Kidney epithelial cell (primary cell): ENCODE data around the gene CPPED1. TPM values are rescaled to one million over a fixed set of nuclear protein-coding genes. Genes with fewer than 3 reads are reported as not detected.

Experiments
- DNase-seq: peaks from one replicate; pipeline ENCODE4 v3.0.0-alpha.2; 2010; ENCODE audit warnings: low read depth
- H3K27me3 ChIP-seq: 2 replicates; pipeline ENCODE4 v1.6.0; 2011; ENCODE audit warnings: low read length; ENCODE audit not compliant: control insufficient read depth, insufficient read depth
- H3K36me3 ChIP-seq: 2 replicates; pipeline ENCODE4 v1.5.1; 2011; ENCODE audit warnings: low read length; ENCODE audit not compliant: control insufficient read depth, insufficient read depth
- H3K4me3 ChIP-seq: 2 replicates; pipeline ENCODE4 v1.5.1; 2011; ENCODE audit warnings: low read depth, mild to moderate bottlenecking, control low read depth, low read length
- total RNA-seq: library from RNA; depleted of rRNA; stranded (reverse); fragments of >200 nt; gene quantifications from 2 replicates; pipeline ENCODE4 v1.2.3, GENCODE V29; 2015
- TF ChIP-seq, protein P1 (sequence below): IDR thresholded peaks from 2 replicates; pipeline ENCODE4 v1.5.1; 2011; ENCODE audit warnings: mild to moderate bottlenecking, moderate library complexity, low read length, control low read depth, inconsistent platforms; ENCODE audit not compliant: insufficient read depth, poor library complexity, severe bottlenecking

CPPED1 gene
- total RNA-seq, 1 donor from 2014 or later = 25.3 TPM

GRCh38 chr16:12688951-12689850 is 114.5 kb downstream of the CPPED1 start:
- Histone ChIP-seq H3K36me3 (no peaks in the 10 kb centered on the region), H3K27me3 (no peaks in the 10 kb centered on the region), H3K4me3 (no peak overlapping the region)
- TF ChIP-seq, protein P1, sequence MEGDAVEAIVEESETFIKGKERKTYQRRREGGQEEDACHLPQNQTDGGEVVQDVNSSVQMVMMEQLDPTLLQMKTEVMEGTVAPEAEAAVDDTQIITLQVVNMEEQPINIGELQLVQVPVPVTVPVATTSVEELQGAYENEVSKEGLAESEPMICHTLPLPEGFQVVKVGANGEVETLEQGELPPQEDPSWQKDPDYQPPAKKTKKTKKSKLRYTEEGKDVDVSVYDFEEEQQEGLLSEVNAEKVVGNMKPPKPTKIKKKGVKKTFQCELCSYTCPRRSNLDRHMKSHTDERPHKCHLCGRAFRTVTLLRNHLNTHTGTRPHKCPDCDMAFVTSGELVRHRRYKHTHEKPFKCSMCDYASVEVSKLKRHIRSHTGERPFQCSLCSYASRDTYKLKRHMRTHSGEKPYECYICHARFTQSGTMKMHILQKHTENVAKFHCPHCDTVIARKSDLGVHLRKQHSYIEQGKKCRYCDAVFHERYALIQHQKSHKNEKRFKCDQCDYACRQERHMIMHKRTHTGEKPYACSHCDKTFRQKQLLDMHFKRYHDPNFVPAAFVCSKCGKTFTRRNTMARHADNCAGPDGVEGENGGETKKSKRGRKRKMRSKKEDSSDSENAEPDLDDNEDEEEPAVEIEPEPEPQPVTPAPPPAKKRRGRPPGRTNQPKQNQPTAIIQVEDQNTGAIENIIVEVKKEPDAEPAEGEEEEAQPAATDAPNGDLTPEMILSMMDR = no peak
- DNase-seq = no peak

GRCh38 chr16:12685806-12686205 is 117.9 kb downstream of the CPPED1 start:
- Histone ChIP-seq H3K27me3 (no peaks in the 10 kb centered on the region), H3K36me3 (no peaks in the 10 kb centered on the region), H3K4me3 (no peak overlapping the region)
- DNase-seq = no peak
- TF ChIP-seq, protein P1 = no peak

- DNase-seq = no peak
- no peak overlapping the region for H3K4me3 ChIP-seq
- H3K36me3 ChIP-seq = no peaks in the 10 kb centered on the region
- no peaks in the 10 kb centered on the region for H3K27me3 ChIP-seq
- TF ChIP-seq, protein P1 = no peak
These were observed 121.1 kb downstream of the CPPED1 start for GRCh38 chr16:12682432-12683165.

GRCh38 chr16:12681653-12682052 is 122.0 kb downstream of the CPPED1 start:
- no peak overlapping the region for H3K4me3 ChIP-seq
- H3K36me3 ChIP-seq = no peaks in the 10 kb centered on the region
- TF ChIP-seq, protein P1 = no peak

GRCh38 chr16:12680531-12680930 is 123.2 kb downstream of the CPPED1 start:
- Histone ChIP-seq H3K36me3 (no peaks in the 10 kb centered on the region), H3K4me3 (no peak overlapping the region), H3K27me3 (no peaks in the 10 kb centered on the region)
- no peak for DNase-seq
- TF ChIP-seq, protein P1 = no peak

More at GRCh38 chr16:12681653-12682052, 122.0 kb downstream of the CPPED1 start:
- no peak for DNase-seq
- no peaks in the 10 kb centered on the region for H3K27me3 ChIP-seq
